GM11168 (cell line): ENCODE results near the gene CNBD2.
"Not testable (repeated sequence)": the region's sequence is repeated elsewhere in the genome, so short reads cannot be mapped to it uniquely, and the experiment has no call there.

ENCODE experiments used
- in situ Hi-C: fragments of 300-500 bp; cut with MboI; formaldehyde crosslinking; loops from one replicate; pipeline ENCODE4 v1.12.0; 2022; ENCODE audit warnings: low sequenced_read_pairs; ENCODE audit not compliant: unreplicated experiment

The CNBD2 gene

DNA sequence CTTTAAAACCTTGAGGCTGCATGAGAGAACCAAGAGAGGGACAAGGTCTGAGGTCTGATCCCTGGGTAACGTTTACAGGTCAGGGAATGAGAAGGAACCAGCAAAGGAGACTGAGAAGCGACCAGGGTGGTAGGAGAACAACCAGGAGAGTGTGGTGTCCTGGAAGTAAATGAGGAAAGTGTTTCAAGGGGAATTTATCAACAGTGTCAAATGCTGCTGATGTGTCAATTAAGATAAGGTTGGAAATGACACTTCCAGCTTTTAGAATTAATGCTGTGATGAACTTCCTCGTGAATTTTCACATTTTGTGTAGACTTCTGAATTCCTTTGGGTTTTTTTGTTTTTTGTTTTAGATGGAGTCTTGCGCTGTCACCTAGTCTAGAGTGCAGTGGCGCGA, 83.7 kb downstream of the CNBD2 start:
- in situ Hi-C loops: no loop called here

DNA sequence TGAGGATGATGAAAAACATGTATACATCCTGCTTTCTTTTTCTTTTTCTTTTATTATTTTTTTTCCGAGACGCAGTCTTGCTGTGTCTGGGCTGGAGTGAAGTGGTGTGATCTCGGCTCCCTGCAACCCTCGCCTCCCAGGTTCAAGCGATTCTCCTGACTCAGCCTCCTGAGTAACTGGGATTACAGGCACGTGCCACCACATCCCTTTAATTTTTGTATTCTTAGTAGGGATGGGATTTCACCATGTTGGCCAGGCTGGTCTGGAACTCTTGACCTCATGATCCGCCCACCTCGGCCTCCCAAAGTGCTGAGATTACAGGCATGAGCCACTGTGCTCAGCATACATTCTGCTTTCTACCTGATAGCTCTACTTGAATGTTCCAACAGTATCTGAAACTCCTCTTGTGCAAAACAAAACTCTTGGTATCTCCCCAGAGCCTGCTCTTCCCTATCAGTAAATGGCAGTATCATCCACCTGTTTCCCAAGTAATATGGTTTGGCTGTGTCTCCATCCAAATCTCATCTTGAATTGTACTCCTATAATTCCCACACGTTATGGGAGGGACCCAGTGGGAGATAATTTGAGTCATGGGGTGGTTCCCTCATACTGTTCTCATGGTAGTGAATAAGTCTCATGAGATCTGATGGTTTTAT, 85.6 kb downstream of the CNBD2 start:
- in situ Hi-C loops: not testable (repeated sequence)

DNA sequence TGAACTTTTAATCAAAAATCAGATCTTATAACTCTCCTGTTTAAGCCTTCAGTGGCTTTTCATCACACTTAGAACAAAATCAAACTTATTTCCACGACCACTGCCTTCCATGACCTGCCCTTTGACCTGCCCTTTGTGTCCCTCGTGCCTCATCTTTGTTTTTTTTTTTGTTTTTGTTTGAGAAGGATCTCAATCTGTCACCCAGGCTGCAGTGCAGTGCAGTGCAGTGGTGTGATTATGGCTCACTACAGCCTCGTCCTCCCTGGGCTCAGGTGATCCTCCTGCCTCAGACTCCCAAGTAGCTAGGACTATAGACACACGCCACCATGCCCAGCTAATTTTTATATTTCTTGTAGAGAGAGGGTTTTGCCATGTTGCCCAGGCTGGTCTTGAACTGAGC, 86.8 kb downstream of the CNBD2 start:
- in situ Hi-C loops: no loop called here

DNA sequence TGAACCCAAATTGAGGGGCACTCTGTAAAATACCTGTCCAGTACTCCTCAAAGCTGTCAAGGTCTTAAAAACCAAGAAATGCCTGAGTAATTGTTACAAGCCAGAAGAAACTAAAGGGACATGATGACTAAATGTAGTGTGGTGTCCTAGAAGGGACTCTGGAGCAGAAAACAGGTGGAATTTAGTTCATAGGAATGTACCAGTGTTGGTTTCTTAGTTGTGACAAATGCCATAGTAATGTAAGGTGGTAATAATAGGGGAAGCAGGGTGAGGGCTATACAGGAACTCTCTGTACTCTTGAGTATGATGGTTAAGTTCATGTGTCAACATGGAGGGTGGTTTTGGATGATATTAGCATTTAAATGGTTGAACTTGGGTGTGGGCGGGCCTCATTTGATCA, 92.3 kb downstream of the CNBD2 start:
- in situ Hi-C loops: no loop called here

DNA sequence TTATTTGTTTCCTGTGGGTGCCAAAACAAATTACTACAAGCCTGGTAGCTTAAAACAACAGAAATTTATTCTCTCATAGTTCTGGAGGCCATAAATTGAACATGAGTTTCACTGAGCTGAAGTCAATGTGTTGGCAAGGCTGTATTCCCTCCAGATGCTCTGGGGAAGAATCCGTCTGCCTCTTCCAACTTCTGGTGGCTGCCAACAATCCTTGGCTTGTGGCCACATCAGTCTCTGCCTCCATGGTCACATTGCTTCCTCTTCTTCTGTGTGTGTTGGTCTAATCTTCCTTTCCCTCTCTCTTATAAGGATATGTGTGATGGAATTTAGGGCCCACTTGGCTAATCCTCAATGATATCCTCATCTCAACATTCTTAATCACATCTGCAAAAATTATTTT, 93.4 kb downstream of the CNBD2 start:
- in situ Hi-C loops: no loop called here

DNA sequence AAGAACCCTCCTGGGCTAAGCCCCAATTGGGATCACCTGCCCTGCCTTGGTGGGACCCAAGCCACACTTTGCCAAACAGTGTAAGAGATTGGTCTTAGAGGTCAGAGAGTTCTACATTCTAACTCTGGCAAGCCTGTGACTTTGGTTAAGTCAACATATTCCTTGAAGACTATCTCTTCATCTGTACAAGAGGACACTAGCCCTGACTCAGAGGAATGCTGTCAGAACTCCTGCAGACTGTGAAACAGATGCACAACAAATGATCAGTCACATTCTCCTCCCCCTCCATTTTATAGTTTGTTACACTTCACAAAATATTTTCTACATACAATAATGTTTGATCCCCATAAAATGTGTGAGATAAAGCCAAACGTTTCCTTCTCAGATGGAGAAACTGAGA, 94.4 kb downstream of the CNBD2 start:
- in situ Hi-C loops: no loop called here

DNA sequence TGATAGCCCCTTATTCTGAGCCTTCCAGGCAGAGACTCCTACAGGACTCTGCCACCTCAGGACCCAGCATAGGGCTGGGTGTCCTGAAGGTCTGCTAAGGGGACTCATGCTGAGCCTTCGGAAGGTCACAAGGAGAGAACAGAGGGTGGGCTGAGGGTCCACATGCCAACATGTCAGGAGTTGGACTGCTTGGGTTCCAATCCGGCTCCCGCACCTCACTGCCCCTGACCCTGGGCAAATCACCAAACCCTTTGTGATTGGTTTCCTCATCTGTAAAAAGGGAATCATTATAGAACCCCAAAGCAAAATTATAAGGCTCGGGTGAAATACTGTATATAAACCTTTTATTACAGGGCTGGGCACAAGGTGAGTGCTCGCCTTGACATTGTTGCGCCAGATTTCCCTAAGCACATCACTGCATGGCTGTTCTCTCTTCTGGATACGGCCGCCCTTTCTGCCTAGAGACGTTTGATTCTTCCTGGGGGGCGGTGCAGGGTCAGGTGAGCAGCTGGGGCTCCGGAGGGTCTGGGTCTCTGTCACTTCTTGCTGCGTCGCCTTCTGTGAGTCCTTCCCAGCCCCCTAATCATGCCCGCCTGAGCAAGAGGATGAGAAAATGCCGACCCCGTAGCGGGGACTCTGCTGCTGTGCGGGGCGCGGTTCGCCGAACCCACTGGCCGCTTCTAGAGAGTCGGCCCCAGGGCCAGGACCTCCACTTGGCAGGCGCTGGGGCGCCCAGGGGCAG, 95.7 kb downstream of the CNBD2 start:
- in situ Hi-C loops: no loop called here

DNA sequence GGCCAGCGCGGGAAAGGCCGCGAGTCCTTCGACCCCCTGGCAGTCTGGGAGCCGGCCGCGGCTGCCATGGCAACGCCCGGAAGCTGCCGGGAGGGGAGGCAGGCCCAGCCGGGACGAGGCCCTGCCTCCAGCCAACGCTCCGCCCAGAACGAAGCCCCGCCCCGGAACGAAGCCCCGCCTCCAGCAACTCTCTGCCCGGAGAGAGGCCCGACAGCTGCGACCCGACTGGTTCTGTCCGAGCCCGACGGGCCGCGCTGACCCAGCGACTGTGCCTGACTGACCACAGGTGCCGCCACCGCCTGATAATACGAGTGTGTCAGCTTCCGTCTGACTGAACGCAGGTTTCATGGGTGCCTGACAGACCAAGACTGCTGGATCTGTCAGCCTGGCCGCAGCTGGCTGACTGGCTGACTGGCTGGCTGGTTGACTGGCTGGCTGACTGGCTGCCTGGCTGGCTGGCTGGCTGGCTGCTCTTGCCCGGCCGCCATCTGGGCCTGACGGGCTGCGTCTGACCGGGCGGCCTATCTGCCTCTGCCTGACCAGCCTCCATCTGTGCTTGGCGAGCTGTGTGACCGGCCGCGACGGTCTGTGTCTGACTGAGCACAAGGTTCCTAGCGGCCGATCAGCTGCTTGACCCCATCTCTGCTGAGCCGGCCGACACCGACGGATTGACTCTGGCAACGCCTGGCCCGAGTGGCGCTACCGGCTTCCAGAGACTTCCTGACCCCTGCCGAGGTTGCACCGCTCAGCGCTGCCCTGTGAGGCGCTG, 96.5 kb downstream of the CNBD2 start:
- in situ Hi-C loops: no loop called here

DNA sequence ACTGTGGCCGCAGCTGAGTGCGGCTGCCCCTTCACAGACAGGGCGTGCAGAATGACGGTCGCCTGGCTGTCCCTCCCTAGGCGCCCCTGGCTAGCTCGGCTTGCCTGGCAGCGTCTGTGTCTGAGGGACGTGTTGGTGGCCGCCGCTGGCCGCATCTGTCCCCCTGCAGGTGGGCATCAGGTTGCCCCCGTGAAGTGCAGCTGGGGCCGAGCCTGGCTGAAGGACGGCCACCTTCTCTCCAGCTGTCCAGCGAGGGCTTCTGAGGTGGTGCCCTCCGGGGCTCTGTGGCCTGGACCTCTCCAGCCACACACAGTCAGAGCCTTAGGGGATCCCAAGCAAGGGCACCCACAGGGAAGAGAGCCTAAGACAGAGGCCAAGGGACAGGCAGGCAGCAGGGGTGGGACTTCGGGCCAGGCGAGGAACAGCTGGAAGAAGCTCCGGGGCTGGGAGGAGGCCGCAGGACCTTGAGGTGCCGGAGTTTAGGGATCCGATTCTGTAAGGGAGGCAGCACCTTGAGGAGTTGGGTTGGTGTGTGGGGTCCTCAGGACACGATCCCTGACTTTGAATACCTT, 97.1 kb downstream of the CNBD2 start:
- in situ Hi-C loops: no loop called here

DNA sequence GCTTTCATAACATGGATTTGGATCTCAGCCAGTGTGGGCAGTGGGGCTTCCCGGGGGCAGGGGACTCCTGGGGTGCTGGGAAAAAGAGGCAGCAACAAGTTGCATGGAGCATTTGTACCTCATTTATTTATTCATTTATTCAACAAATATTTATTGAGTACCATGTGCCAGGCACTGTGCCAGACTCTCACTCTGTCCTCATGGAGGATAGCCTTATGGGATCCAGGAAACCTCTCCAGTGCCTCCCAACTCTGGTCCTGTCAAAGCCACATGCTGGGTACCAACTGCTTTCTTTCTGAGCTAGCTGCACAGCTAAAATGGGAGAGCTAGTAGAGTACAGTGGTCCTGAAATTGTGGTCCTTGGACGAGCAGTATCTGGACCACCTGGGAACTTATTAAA, 98.4 kb downstream of the CNBD2 start:
- in situ Hi-C loops: no loop called here

DNA sequence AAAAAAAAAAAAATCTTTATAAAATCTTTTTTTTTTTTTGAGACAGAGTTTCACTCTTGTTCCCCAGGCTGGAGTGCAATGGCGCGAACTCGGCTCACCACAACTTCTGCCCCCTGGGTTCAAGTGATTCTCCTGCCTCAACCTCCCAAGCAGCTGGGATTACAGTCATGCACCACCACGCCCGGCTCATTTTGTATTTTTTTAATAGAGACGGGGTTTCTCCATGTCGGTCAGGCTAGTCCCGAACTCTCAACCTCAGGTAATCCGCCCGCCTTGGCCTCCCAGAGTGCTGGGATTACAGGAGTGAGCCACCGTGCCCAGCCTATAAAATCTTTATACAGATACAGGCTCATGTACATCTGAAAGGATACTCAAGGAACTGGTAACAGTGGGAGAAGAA, 100.1 kb downstream of the CNBD2 start:
- in situ Hi-C loops: not testable (repeated sequence)

DNA sequence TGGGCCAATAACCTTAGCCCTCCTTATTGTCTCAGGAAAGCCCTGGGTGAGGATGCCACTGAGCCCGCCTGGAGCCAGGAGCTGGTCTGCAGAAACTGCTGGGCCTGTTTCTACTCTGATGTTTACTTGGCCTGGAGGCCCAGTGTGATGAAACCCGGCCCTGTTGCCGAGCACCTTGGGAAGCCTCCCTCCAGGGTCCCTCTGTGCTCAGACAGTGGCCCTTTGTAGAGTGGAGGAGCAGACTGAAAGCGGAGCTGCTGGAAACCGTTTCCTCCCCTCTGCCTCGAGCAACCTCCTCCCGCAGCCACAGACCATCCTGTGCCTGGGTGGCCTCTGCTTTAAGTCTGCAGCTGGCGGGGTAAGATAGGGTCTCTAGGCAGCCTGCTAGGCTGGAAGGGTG, 102.1 kb downstream of the CNBD2 start:
- in situ Hi-C loops: no loop called here

DNA sequence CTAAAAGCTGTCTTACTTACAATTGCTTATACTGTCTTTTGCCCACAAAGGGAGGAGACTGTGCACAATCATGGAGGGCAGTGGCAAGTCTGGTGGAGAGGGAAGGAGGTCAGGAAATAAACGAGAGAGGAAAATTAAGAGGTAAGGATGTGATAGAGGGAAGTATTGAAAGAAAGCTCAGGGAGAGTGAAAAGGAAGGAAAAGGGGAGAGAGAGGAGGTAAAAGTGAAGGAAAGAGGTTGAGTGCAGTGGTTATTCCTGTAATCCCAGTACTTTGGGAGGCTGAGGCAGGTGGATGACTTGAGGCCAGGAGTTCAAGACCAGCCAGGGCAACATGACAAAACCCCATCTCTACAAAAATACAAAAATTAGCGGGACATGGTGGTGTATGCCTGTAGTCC, 103.5 kb downstream of the CNBD2 start:
- in situ Hi-C loops: no loop called here

DNA sequence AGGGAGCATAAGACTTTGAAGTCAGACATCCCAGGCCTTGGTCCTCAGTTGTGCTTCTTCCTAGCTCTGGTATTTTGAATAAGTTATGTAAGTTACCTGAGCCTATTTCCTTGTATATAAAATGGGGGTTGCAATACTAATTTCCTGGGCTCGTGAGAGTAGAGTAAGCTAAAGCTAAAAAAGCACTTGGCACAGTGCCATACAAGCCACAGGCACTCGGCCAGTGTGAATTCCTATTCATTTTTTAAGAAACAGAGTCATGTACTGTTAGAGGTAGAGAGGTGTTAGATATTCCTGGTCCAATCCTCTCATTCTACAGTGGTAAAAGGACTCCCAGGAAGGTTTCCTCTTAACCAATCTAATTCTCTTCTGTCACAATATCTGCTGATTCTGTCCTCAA, 106.6 kb downstream of the CNBD2 start:
- in situ Hi-C loops: no loop called here

DNA sequence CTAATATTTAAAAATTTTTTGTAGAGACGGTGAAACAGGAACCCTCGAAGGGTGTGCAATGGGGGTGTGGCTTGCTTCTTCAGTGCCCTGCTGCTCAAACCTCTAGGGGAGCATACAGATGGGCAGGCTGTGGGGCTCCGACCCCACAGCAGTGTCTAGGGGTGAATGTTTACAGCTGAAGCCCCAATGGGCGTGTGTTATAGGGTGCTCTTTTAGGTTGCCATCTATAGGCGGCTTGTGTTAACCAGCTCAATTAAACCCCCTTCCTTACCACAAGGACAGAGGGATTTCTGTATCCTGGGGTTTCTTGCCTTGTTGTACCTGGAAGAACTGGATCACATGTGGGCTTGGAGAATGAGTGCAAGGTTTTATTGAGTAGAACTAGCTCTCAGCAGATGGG, 109.4 kb downstream of the CNBD2 start:
- in situ Hi-C loops: not testable (repeated sequence)

DNA sequence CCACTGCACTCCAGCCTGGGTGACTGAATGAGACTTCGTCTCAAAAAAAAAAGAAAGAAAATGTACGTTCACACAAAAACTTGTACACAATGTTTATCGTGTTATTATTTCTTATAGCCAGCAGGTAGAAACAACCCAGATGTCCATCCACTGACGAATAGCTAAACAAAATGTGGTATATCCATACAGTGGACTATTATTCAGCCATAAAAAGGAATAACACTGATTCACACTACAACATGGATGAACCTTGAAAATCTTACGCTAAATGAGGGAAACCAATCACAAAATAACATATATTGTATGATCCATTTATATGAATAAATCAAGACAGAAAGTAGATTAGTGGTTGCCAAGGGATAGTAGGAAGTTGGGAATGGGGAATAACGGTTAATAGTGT, 111.1 kb downstream of the CNBD2 start:
- in situ Hi-C loops: no loop called here

DNA sequence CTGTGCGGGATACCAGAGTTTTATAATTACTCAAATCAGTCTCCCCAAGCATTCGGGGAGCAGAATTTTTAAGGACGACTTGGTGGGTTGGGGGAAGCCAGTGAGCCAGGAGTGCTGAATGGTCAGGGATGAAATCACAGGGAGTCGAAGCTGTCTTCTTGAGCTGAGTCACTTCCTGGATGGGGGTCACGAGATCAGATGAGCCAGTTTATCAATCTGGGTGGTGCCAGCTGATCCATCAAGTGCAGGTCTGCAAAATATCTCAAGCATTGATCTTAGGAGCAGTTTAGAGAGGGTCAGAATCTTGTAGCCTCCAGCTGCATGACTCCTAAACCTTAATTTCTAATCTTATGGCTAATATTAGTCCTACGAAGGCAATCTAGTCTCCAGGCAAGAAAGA, 111.6 kb downstream of the CNBD2 start:
- in situ Hi-C loops: not testable (repeated sequence)
